Measurements from ENCODE around the gene RORC.
"Not testable (repeated sequence)": the region's sequence is repeated elsewhere in the genome, so short reads cannot be mapped to it uniquely, and the experiment has no call there.

RORC gene

GRCh38 chr1:151831605-151832004 is at the start of gene RORC:
Gene RORC, minus strand, starts transcription at chr1:151831802. Its CDS starts 38 bp downstream, at chr1:151831764.
- no peak for DNase-seq

GRCh38 chr1:151875419-151876097 is 44.0 kb upstream of the RORC start:
- DNase-seq = no peak

GRCh38 chr1:151872776-151873175 is 41.2 kb upstream of the RORC start:
- DNase-seq = not testable (repeated sequence)

- DNase-seq = no peak
Observed at GRCh38 chr1:151871284-151872030, 39.9 kb upstream of the RORC start.

GRCh38 chr1:151868486-151868885 is 36.9 kb upstream of the RORC start:
- no peak for DNase-seq

GRCh38 chr1:151867765-151868411 is 36.3 kb upstream of the RORC start:
- DNase-seq = no peak

GRCh38 chr1:151867321-151867720 is 35.7 kb upstream of the RORC start:
- no peak for DNase-seq

GRCh38 chr1:151864411-151864810 is 32.8 kb upstream of the RORC start:
- no peak for DNase-seq

GRCh38 chr1:151862604-151863003 is 31.0 kb upstream of the RORC start:
- no peak for DNase-seq

- no peak for DNase-seq
Observed at GRCh38 chr1:151860504-151861187, 29.0 kb upstream of the RORC start.

- DNase-seq = no peak
Observed at GRCh38 chr1:151859891-151860293, 28.3 kb upstream of the RORC start.

GRCh38 chr1:151858886-151859665 is 27.5 kb upstream of the RORC start:
- DNase-seq = no peak

- DNase-seq = no peak
Observed at GRCh38 chr1:151858030-151858746, 26.6 kb upstream of the RORC start.

GRCh38 chr1:151855933-151856332 is 24.3 kb upstream of the RORC start:
- no peak for DNase-seq

- not testable (repeated sequence) for DNase-seq
Observed at GRCh38 chr1:151855516-151855915, 23.9 kb upstream of the RORC start.

- no peak for DNase-seq
Observed at GRCh38 chr1:151854658-151855057, 23.1 kb upstream of the RORC start.

- no peak for DNase-seq
Observed at GRCh38 chr1:151853411-151853943, 21.9 kb upstream of the RORC start, which contains the start of gene THEM5. Gene THEM5, minus strand, starts transcription at chr1:151853712. Its CDS starts 147 bp downstream, at chr1:151853565.

- no peak for DNase-seq
Observed at GRCh38 chr1:151852733-151853132, 21.1 kb upstream of the RORC start.

- no peak for DNase-seq
Observed at GRCh38 chr1:151851886-151852285, 20.3 kb upstream of the RORC start.

- DNase-seq = no peak
Observed at GRCh38 chr1:151849871-151850270, 18.3 kb upstream of the RORC start.

GRCh38 chr1:151849126-151849525 is 17.5 kb upstream of the RORC start:
- no peak for DNase-seq

All from activated naive CD4-positive, alpha-beta T cell (primary cell).